Activated T-helper 2 cell treated with anti-CD3 and anti-CD28 coated beads, Interferon-gamma antibody, Interleukin-2, Interleukin-4, amounts not matched to agents 10 μg/mL and 5 μg/mL and 100 μg/mL, durations not matched to agents 14 hours and 24 hours and 36 hours (primary cell): ENCODE data around the gene USP32. TPM values are rescaled to one million over a fixed set of nuclear protein-coding genes. Genes with fewer than 3 reads are reported as not detected.
"Not testable (repeated sequence)": the region's sequence is repeated elsewhere in the genome, so short reads cannot be mapped to it uniquely, and the experiment has no call there.

Experiments used
- DNase-seq: peaks from one replicate; pipeline ENCODE4 v3.0.0; 2021; ENCODE audit warnings: low spot score
- H3K27ac Mint-ChIP-seq: one replicate; pipeline ENCODE4 v1.8.0; 2021; ENCODE audit warnings: mixed read lengths
- H3K27me3 Mint-ChIP-seq: one replicate; pipeline ENCODE4 v1.8.0; 2021; ENCODE audit warnings: low read depth, mixed read lengths
- H3K36me3 Mint-ChIP-seq: one replicate; pipeline ENCODE4 v1.8.0; 2021; ENCODE audit warnings: low read depth, mixed read lengths
- H3K4me1 Mint-ChIP-seq: one replicate; pipeline ENCODE4 v1.8.0; 2021; ENCODE audit warnings: low read depth, mixed read lengths
- H3K4me3 Mint-ChIP-seq: one replicate; pipeline ENCODE4 v1.8.0; 2021; ENCODE audit warnings: low read depth, mild to moderate bottlenecking, moderate library complexity, mixed read lengths
- H3K9me3 Mint-ChIP-seq: one replicate; pipeline ENCODE4 v1.8.0; 2021; ENCODE audit warnings: mixed read lengths
- intact Hi-C: fragments of 100-400 bp; cut with micrococcal nuclease; formaldehyde crosslinking; loops from one replicate; pipeline ENCODE4 v1.15.1; 2023
- total RNA-seq: library from RNA; stranded (reverse); gene quantifications from 2 replicates; pipeline ENCODE4 v1.2.3, GENCODE V29; 2022

Gene USP32
- total RNA-seq, 1 donor from 2014 or later: 31.9 TPM

- H3K4me3 Mint-ChIP-seq, intact Hi-C loops, H3K9me3 Mint-ChIP-seq, H3K27ac Mint-ChIP-seq, H3K36me3 Mint-ChIP-seq, DNase-seq, H3K27me3 Mint-ChIP-seq: not testable (repeated sequence)
- H3K4me1 Mint-ChIP-seq: peaks cover 13% of the 10 kb centered on the region
Measured at GRCh38 chr17:60174767-60175166, 217.2 kb downstream of the USP32 start.

DNA sequence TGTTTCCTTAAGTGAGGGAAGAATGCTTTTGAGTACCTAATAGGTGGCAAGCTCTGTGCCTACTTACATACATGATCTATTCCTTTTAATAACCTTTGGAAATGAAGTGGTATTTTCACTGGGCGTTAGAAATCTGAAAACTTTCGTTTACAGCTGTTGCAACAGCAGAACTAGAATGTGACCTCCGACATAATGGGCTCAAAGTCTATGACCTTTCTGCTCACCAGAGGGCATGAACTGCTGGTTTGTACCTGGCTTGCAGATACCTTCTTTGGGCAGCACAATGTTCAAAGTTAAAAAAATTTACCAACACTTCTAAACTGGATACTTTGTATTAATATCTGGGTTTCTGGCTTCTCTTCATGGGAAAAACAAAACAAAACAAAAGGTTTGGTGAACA lies 217.9 kb downstream of the USP32 start:
- H3K4me1 Mint-ChIP-seq: peaks cover 15% of the 10 kb centered on the region
- intact Hi-C loops: no loop called here
- no peaks in the 10 kb centered on the region for H3K9me3 Mint-ChIP-seq
- no peaks in the 10 kb centered on the region for H3K27me3 Mint-ChIP-seq
- H3K36me3 Mint-ChIP-seq: peaks cover 7% of the 10 kb centered on the region
- no peak overlapping the region for H3K27ac Mint-ChIP-seq
- no peak overlapping the region for H3K4me3 Mint-ChIP-seq
- DNase-seq: no peak

DNA sequence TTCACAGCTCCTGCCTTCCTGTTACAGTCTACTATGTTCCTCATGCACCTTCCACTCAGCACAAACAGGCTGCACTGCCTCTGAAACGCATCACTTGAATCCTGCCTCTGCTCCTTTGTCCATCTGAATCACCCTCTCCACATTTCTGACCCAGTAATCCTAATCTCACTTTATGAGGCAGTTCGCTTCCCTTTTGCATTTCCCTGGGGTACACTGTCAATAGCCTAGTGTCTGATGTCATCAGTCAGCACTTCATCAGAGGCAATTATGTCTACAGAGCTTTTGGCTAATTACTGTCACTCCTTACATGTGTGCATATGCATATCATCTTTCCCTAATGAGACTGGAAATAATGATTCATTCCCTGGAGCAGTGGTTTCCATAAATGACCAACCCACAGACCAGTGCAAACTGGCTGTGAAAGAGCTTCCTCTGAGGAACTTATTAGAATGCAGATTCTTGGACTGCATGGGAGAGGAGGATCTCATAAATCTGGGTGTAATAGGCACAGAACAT lies 218.6 kb downstream of the USP32 start:
- H3K27ac Mint-ChIP-seq: no peak overlapping the region
- peaks cover 18% of the 10 kb centered on the region for H3K4me1 Mint-ChIP-seq
- H3K4me3 Mint-ChIP-seq: no peak overlapping the region
- no peaks in the 10 kb centered on the region for H3K27me3 Mint-ChIP-seq
- no peak for DNase-seq
- intact Hi-C loops: no loop called here
- H3K9me3 Mint-ChIP-seq: no peaks in the 10 kb centered on the region
- H3K36me3 Mint-ChIP-seq: peaks cover 4% of the 10 kb centered on the region

- Mint-ChIP-seq H3K27ac (no peak overlapping the region), H3K4me1 (peaks cover 18% of the 10 kb centered on the region), H3K36me3 (no peaks in the 10 kb centered on the region), H3K27me3 (no peaks in the 10 kb centered on the region), H3K4me3 (no peak overlapping the region), H3K9me3 (no peaks in the 10 kb centered on the region)
- intact Hi-C loops: no loop called here
- DNase-seq: no peak
Measured at GRCh38 chr17:60171753-60172079, 220.2 kb downstream of the USP32 start.

GRCh38 chr17:60170835-60171752 lies 220.8 kb downstream of the USP32 start:
- Mint-ChIP-seq H3K27ac (no peak overlapping the region), H3K4me3 (no peak overlapping the region), H3K36me3 (no peaks in the 10 kb centered on the region), H3K27me3 (no peaks in the 10 kb centered on the region), H3K9me3 (no peaks in the 10 kb centered on the region), H3K4me1 (peaks cover 21% of the 10 kb centered on the region)
- intact Hi-C loops: no loop called here
- DNase-seq: no peak

GRCh38 chr17:60169921-60170817 lies 221.8 kb downstream of the USP32 start:
- peak; percentile 23 for DNase-seq
- no peak overlapping the region for H3K4me3 Mint-ChIP-seq
- H3K27ac Mint-ChIP-seq: peak overlapping the region; percentile 30

DNA sequence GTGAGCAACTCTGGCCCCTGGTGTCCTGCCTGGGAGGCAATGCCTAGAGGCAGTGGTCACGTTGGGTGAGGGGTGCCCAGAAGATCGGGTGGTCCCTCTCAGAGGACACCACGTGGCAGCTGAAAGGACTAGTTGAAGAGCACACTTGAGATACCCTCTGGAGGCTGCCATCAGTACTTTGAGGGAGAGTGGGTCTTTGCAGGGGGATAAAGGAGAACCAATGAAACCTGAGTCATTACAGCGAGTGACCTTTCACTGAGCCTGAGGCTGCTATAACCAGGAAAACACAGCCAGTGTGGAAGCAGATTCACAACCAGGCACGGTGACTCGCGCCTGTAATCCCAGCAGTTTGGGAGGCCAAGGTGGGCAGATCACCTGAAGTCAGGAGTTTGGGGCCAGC lies 223.3 kb downstream of the USP32 start:
- Mint-ChIP-seq H3K9me3 (no peaks in the 10 kb centered on the region), H3K36me3 (no peaks in the 10 kb centered on the region), H3K27me3 (no peaks in the 10 kb centered on the region), H3K27ac (no peak overlapping the region), H3K4me1 (peaks cover 29% of the 10 kb centered on the region), H3K4me3 (no peak overlapping the region)
- DNase-seq: no peak
- intact Hi-C loops: no loop called here

More at GRCh38 chr17:60169921-60170817, 221.8 kb downstream of the USP32 start:
- Mint-ChIP-seq H3K4me1 (peaks cover 27% of the 10 kb centered on the region), H3K9me3 (no peaks in the 10 kb centered on the region), H3K36me3 (no peaks in the 10 kb centered on the region), H3K27me3 (no peaks in the 10 kb centered on the region)
- intact Hi-C loops: no loop called here

GRCh38 chr17:60167065-60167741 lies 224.7 kb downstream of the USP32 start:
- DNase-seq: no peak

GRCh38 chr17:60165971-60166370 lies 226.0 kb downstream of the USP32 start:
- no peaks in the 10 kb centered on the region for H3K27me3 Mint-ChIP-seq
- no peaks in the 10 kb centered on the region for H3K36me3 Mint-ChIP-seq
- no peaks in the 10 kb centered on the region for H3K9me3 Mint-ChIP-seq
- peaks cover 25% of the 10 kb centered on the region for H3K4me1 Mint-ChIP-seq
- H3K4me3 Mint-ChIP-seq: no peak overlapping the region
- intact Hi-C loops: no loop called here
- H3K27ac Mint-ChIP-seq: no peak overlapping the region
- no peak for DNase-seq

More at GRCh38 chr17:60167065-60167741, 224.7 kb downstream of the USP32 start:
- no peak overlapping the region for H3K27ac Mint-ChIP-seq
- intact Hi-C loops: no loop called here
- H3K4me3 Mint-ChIP-seq: no peak overlapping the region
- H3K36me3 Mint-ChIP-seq: no peaks in the 10 kb centered on the region
- H3K27me3 Mint-ChIP-seq: no peaks in the 10 kb centered on the region
- no peaks in the 10 kb centered on the region for H3K9me3 Mint-ChIP-seq
- H3K4me1 Mint-ChIP-seq: peaks cover 25% of the 10 kb centered on the region

GRCh38 chr17:60165223-60165622 lies 226.7 kb downstream of the USP32 start:
- H3K4me3 Mint-ChIP-seq: no peak overlapping the region
- H3K36me3 Mint-ChIP-seq: no peaks in the 10 kb centered on the region
- H3K27ac Mint-ChIP-seq: no peak overlapping the region
- peaks cover 20% of the 10 kb centered on the region for H3K4me1 Mint-ChIP-seq
- DNase-seq: no peak
- no peaks in the 10 kb centered on the region for H3K9me3 Mint-ChIP-seq
- intact Hi-C loops: no loop called here
- H3K27me3 Mint-ChIP-seq: no peaks in the 10 kb centered on the region

DNA sequence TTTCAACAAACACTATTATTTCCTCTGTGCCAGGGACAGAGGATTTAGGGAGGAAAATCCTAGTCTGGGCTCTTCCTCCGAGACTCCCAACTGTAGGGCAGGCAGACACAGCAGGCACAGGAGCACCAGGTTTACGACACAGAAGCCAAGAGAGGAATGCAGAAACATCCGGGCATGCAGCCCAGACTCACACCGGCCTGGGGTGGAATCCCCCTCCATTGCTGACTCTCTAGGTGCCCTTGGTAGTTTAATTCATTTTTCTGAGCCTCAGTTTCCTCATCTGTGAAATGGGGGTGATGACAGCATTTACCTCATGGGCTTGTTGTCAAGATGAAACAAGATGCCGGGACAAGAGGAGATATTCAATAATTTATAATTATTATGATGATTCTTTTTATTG lies 227.2 kb downstream of the USP32 start:
- DNase-seq: no peak
- intact Hi-C loops: no loop called here
- Mint-ChIP-seq H3K4me3 (no peak overlapping the region), H3K4me1 (peaks cover 15% of the 10 kb centered on the region), H3K27me3 (peaks cover 2% of the 10 kb centered on the region), H3K9me3 (no peaks in the 10 kb centered on the region), H3K36me3 (no peaks in the 10 kb centered on the region), H3K27ac (no peak overlapping the region)

DNA sequence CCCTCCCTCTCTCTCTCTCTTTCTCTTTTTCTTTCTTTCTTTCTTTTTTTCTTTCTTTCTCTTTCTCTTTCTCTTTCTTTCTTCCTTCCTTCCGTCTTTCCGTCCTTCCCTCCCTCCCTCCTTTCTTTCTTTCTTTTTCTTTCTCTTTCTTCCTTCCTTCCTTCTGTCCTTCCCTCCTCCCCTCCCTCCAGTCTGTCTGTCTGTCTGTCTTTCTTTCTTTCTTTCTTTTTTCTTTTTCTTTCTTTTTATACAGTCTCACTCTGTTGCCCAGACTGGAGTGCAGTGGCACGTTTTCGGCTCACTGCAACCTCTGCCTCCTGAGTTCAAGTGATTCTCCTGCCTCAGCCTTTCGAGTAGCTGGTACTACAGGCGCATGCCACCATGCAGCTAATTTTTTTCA lies 227.8 kb downstream of the USP32 start:
- no peak for DNase-seq
- Mint-ChIP-seq H3K4me3 (no peak overlapping the region), H3K9me3 (no peaks in the 10 kb centered on the region), H3K27me3 (peaks cover 2% of the 10 kb centered on the region), H3K36me3 (no peaks in the 10 kb centered on the region), H3K4me1 (peaks cover 13% of the 10 kb centered on the region), H3K27ac (no peak overlapping the region)
- intact Hi-C loops: no loop called here
